ENCODE data around the gene CPNE5.

Gene CPNE5

GRCh38 chr6:36780442-36781177, 58.6 kb downstream of the CPNE5 start:
- in situ Hi-C loops (cut with HindIII; ENCODE audit: low pct_ligation_motif_present, low pct_unique_long_range_greater_than_20kb, low sequenced_read_pairs), result no loop called here

GRCh38 chr6:36779227-36779626, 60.0 kb downstream of the CPNE5 start:
- in situ Hi-C loops (cut with HindIII; ENCODE audit: low pct_ligation_motif_present, low pct_unique_long_range_greater_than_20kb, low sequenced_read_pairs), result no loop called here
- DNase-seq, result no peak

More at GRCh38 chr6:36780442-36781177, 58.6 kb downstream of the CPNE5 start:
- no peak for DNase-seq

GRCh38 chr6:36777801-36778200, 61.4 kb downstream of the CPNE5 start:
- in situ Hi-C loops (cut with HindIII; ENCODE audit: low pct_ligation_motif_present, low pct_unique_long_range_greater_than_20kb, low sequenced_read_pairs), result no loop called here
- no peak for DNase-seq

GRCh38 chr6:36776167-36776566, 63.1 kb downstream of the CPNE5 start:
- in situ Hi-C loops (cut with HindIII; ENCODE audit: low pct_ligation_motif_present, low pct_unique_long_range_greater_than_20kb, low sequenced_read_pairs), result no loop called here
- no peak for DNase-seq

- in situ Hi-C loops (cut with HindIII; ENCODE audit: low pct_ligation_motif_present, low pct_unique_long_range_greater_than_20kb, low sequenced_read_pairs), result no loop called here
- DNase-seq, result no peak
Measured at GRCh38 chr6:36774331-36774730, 64.9 kb downstream of the CPNE5 start.

GRCh38 chr6:36772397-36772796, 66.8 kb downstream of the CPNE5 start:
- DNase-seq, result no peak
- in situ Hi-C loops (cut with HindIII; ENCODE audit: low pct_ligation_motif_present, low pct_unique_long_range_greater_than_20kb, low sequenced_read_pairs), result no loop called here

GRCh38 chr6:36771145-36771544, 68.1 kb downstream of the CPNE5 start:
- in situ Hi-C loops (cut with HindIII; ENCODE audit: low pct_ligation_motif_present, low pct_unique_long_range_greater_than_20kb, low sequenced_read_pairs), result no loop called here
- DNase-seq, result no peak

GRCh38 chr6:36769676-36770499, 69.4 kb downstream of the CPNE5 start:
- in situ Hi-C loops (cut with HindIII; ENCODE audit: low pct_ligation_motif_present, low pct_unique_long_range_greater_than_20kb, low sequenced_read_pairs), result no loop called here
- DNase-seq, result peak; percentile 44

GRCh38 chr6:36769183-36769675, 70.0 kb downstream of the CPNE5 start:
- no peak for DNase-seq
- in situ Hi-C loops (cut with HindIII; ENCODE audit: low pct_ligation_motif_present, low pct_unique_long_range_greater_than_20kb, low sequenced_read_pairs), result no loop called here

- DNase-seq, result no peak
- in situ Hi-C loops (cut with HindIII; ENCODE audit: low pct_ligation_motif_present, low pct_unique_long_range_greater_than_20kb, low sequenced_read_pairs), result no loop called here
Measured at GRCh38 chr6:36766399-36766945, 72.8 kb downstream of the CPNE5 start.

GRCh38 chr6:36765594-36766398, 73.4 kb downstream of the CPNE5 start:
- peak; percentile 76 for DNase-seq
- in situ Hi-C loops (cut with HindIII; ENCODE audit: low pct_ligation_motif_present, low pct_unique_long_range_greater_than_20kb, low sequenced_read_pairs), result no loop called here

- in situ Hi-C loops (cut with HindIII; ENCODE audit: low pct_ligation_motif_present, low pct_unique_long_range_greater_than_20kb, low sequenced_read_pairs), result no loop called here
Measured at GRCh38 chr6:36765190-36765589, 74.1 kb downstream of the CPNE5 start.

GRCh38 chr6:36762123-36762522, 77.1 kb downstream of the CPNE5 start:
- no peak for DNase-seq
- in situ Hi-C loops (cut with HindIII; ENCODE audit: low pct_ligation_motif_present, low pct_unique_long_range_greater_than_20kb, low sequenced_read_pairs), result no loop called here

More at GRCh38 chr6:36765190-36765589, 74.1 kb downstream of the CPNE5 start:
- DNase-seq, result no peak

- in situ Hi-C loops (cut with HindIII; ENCODE audit: low pct_ligation_motif_present, low pct_unique_long_range_greater_than_20kb, low sequenced_read_pairs), result no loop called here
- no peak for DNase-seq
Measured at GRCh38 chr6:36760685-36761435, 78.4 kb downstream of the CPNE5 start.

GRCh38 chr6:36759148-36759759, 80.0 kb downstream of the CPNE5 start:
- in situ Hi-C loops (cut with HindIII; ENCODE audit: low pct_ligation_motif_present, low pct_unique_long_range_greater_than_20kb, low sequenced_read_pairs), result no loop called here
- peak; percentile 63 for DNase-seq

- DNase-seq, result no peak
- in situ Hi-C loops (cut with HindIII; ENCODE audit: low pct_ligation_motif_present, low pct_unique_long_range_greater_than_20kb, low sequenced_read_pairs), result no loop called here
Measured at GRCh38 chr6:36758516-36759147, 80.6 kb downstream of the CPNE5 start.

GRCh38 chr6:36757943-36758508, 81.2 kb downstream of the CPNE5 start:
- in situ Hi-C loops (cut with HindIII; ENCODE audit: low pct_ligation_motif_present, low pct_unique_long_range_greater_than_20kb, low sequenced_read_pairs), result no loop called here

More at GRCh38 chr6:36757943-36758508, 81.2 kb downstream of the CPNE5 start:
- DNase-seq, result no peak
